Measurements from ENCODE around the gene MMP24OS.

Gene MMP24OS

GRCh38 chr20:35320396-35321126, 42.6 kb upstream of the MMP24OS start:
- TF ChIP-seq, protein P1, sequence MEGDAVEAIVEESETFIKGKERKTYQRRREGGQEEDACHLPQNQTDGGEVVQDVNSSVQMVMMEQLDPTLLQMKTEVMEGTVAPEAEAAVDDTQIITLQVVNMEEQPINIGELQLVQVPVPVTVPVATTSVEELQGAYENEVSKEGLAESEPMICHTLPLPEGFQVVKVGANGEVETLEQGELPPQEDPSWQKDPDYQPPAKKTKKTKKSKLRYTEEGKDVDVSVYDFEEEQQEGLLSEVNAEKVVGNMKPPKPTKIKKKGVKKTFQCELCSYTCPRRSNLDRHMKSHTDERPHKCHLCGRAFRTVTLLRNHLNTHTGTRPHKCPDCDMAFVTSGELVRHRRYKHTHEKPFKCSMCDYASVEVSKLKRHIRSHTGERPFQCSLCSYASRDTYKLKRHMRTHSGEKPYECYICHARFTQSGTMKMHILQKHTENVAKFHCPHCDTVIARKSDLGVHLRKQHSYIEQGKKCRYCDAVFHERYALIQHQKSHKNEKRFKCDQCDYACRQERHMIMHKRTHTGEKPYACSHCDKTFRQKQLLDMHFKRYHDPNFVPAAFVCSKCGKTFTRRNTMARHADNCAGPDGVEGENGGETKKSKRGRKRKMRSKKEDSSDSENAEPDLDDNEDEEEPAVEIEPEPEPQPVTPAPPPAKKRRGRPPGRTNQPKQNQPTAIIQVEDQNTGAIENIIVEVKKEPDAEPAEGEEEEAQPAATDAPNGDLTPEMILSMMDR (IDR thresholded peaks at IDR 0.05; ENCODE audit: insufficient read depth, low read length, poor library complexity, severe bottlenecking), result no peak
- Histone ChIP-seq H3K4me3 (replicated peaks; ENCODE audit: low read depth, low read length) (no peak overlapping the region), H3K27me3 (replicated peaks; ENCODE audit: control insufficient read depth, insufficient read depth, low read length) (no peaks in the 10 kb centered on the region), H3K36me3 (ENCODE audit: control insufficient read depth, insufficient read depth, low read length) (no peaks in the 10 kb centered on the region; the same call in none of the 2 replicates)
- no peak for DNase-seq (ENCODE audit: extremely low read depth, insufficient read length)

- TF ChIP-seq, protein P1 (IDR thresholded peaks at IDR 0.05; ENCODE audit: insufficient read depth, low read length, poor library complexity, severe bottlenecking), result no peak
- H3K27me3 ChIP-seq (replicated peaks; ENCODE audit: control insufficient read depth, insufficient read depth, low read length), result no peaks in the 10 kb centered on the region
- no peak for DNase-seq (ENCODE audit: extremely low read depth, insufficient read length)
- no peaks in the 10 kb centered on the region; the same call in none of the 2 replicates for H3K36me3 ChIP-seq (ENCODE audit: control insufficient read depth, insufficient read depth, low read length)
- no peak overlapping the region for H3K4me3 ChIP-seq (replicated peaks; ENCODE audit: low read depth, low read length)
Measured at GRCh38 chr20:35319871-35320197, 41.9 kb upstream of the MMP24OS start.

GRCh38 chr20:35319192-35319870, 41.4 kb upstream of the MMP24OS start:
- no peaks in the 10 kb centered on the region; the same call in none of the 2 replicates for H3K36me3 ChIP-seq (ENCODE audit: control insufficient read depth, insufficient read depth, low read length)
- no peak overlapping the region for H3K4me3 ChIP-seq (replicated peaks; ENCODE audit: low read depth, low read length)
- DNase-seq (ENCODE audit: extremely low read depth, insufficient read length), result no peak
- TF ChIP-seq, protein P1 (IDR thresholded peaks at IDR 0.05; ENCODE audit: insufficient read depth, low read length, poor library complexity, severe bottlenecking), result no peak
- H3K27me3 ChIP-seq (replicated peaks; ENCODE audit: control insufficient read depth, insufficient read depth, low read length), result no peaks in the 10 kb centered on the region

GRCh38 chr20:35318502-35319157, 40.7 kb upstream of the MMP24OS start:
- TF ChIP-seq, protein P1 (IDR thresholded peaks at IDR 0.05; ENCODE audit: insufficient read depth, low read length, poor library complexity, severe bottlenecking), result no peak
- Histone ChIP-seq H3K36me3 (ENCODE audit: control insufficient read depth, insufficient read depth, low read length) (no peaks in the 10 kb centered on the region; the same call in none of the 2 replicates), H3K4me3 (replicated peaks; ENCODE audit: low read depth, low read length) (no peak overlapping the region), H3K27me3 (replicated peaks; ENCODE audit: control insufficient read depth, insufficient read depth, low read length) (no peaks in the 10 kb centered on the region)
- no peak for DNase-seq (ENCODE audit: extremely low read depth, insufficient read length)

DNA sequence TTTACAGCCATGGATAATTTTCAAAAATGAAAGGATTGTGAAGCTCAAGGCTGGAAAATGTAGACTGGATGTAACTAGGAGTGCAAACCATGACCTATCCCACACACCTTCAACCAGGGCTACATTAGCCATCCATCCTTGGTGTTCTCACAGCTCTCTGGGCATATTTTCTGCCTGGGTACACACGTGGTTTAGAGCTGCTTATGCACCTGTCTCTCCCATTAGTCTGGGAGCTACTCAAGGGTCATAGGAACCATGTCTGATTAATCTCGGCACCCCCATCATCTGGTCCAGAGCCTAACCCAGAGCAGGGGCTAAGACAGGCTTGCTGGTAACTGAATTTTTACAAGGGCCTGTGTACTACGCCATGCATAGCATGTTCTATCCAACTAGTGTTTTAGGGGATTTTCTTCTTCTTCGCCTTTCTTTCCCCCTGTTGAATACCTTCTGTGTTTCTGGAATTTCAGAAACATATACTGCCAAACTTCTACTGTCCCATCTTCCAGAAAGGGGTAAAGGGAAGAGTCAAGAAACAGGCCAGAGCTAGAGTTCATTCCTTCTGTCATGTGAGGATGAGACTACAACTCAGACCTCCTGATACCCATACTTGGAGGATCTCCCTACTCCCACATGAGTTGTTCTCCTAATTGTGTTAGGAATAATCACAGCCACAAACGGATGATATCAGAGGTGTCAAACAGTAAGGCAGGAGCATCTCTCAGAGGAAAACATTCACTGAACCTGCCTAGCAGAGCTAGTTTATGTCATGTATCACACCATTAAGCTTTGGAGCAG, 39.7 kb upstream of the MMP24OS start:
- H3K27me3 ChIP-seq (replicated peaks; ENCODE audit: control insufficient read depth, insufficient read depth, low read length), result no peaks in the 10 kb centered on the region
- DNase-seq (ENCODE audit: extremely low read depth, insufficient read length), result no peak
- TF ChIP-seq, protein P1 (IDR thresholded peaks at IDR 0.05; ENCODE audit: insufficient read depth, low read length, poor library complexity, severe bottlenecking), result no peak
- H3K36me3 ChIP-seq (ENCODE audit: control insufficient read depth, insufficient read depth, low read length), result no peaks in the 10 kb centered on the region; the same call in none of the 2 replicates
- no peak overlapping the region for H3K4me3 ChIP-seq (replicated peaks; ENCODE audit: low read depth, low read length)

Data from GM06990 (cell line).